Posterior vena cava (tissue), 2 donors: ENCODE measurements around the gene PXK. TPM values are rescaled to one million over a fixed set of nuclear protein-coding genes. Genes with fewer than 3 reads are reported as not detected.
A peak's percentile ranks its signal among the peaks of the same experiment; 100 is the strongest.
"Not testable (repeated sequence)": the region's sequence is repeated elsewhere in the genome, so short reads cannot be mapped to it uniquely, and the experiment has no call there.

Experiments
- DNase-seq: peaks from one replicate; pipeline ENCODE4 v3.0.0-alpha.2; 2020; ENCODE audit warnings: low spot score
- intact Hi-C, 2 donors: fragments of 100-400 bp; cut with DNase I; formaldehyde crosslinking; loops; one replicate each; pipeline versions ENCODE4 v1.14.1 to v1.14.2; 2022 to 2023
- long read RNA-seq, 2 donors: library from polyadenylated mRNA; unstranded; transcript quantifications; one replicate each; pipeline ENCODE4 v2.0.0, GENCODE V29; 2020 to 2021
- total RNA-seq, 2 donors: library from RNA; stranded (reverse); fragmentation: NEBNext Ultra II Directional; extraction: Animal tissue kit (Norgen Biotek cat#: 25700); gene quantifications; one replicate each; pipeline ENCODE4 v1.2.1, GENCODE V29; 2021
- donor health status: DM: yes; HTN: yes; CAD: no.
- donor health status: DM: yes; HTN: yes; CAD: no.

PXK gene
- total RNA-seq: 10 to 100 TPM; 22.5 to 24.8 TPM
- long read RNA-seq, donor 1, partial matches to known transcripts: 7 of 16 reads
- long read RNA-seq, donor 1, other reads (novel, unspliced or antisense): 4 of 16 reads
- long read RNA-seq, donor 2, partial matches to known transcripts: 51 of 55 reads
- long read RNA-seq, donor 2, other reads (novel, unspliced or antisense): 4 of 55 reads

GRCh38 chr3:58332575-58333188 is at the start of gene PXK:
Gene PXK, plus strand, starts transcription at chr3:58332892. Its CDS starts 97 bp downstream, at chr3:58332989.
- intact Hi-C loops: loop anchor here (5.0 to 10.0 kb wide), 2 partner anchors 160 to 202 kb away; partner anchors contain the start of genes ACOX2 (in 2 of the 2) and KCTD6 (in 1 of the 2)
- DNase-seq: peak; percentile 96

- DNase-seq: no peak
- intact Hi-C loops: no loop called here
These were observed 47.4 kb upstream of the PXK start for GRCh38 chr3:58285334-58285733.

GRCh38 chr3:58287354-58287753 is 45.3 kb upstream of the PXK start:
- no peak for DNase-seq
- intact Hi-C loops: loop anchor here in 1 of 2 donors (2.0 kb wide), 1 partner anchor 15 kb away; no protein-coding TSS in a partner anchor

- intact Hi-C loops: no loop called here
- DNase-seq: no peak
These were observed 44.5 kb upstream of the PXK start for GRCh38 chr3:58288011-58288728.

- DNase-seq, intact Hi-C loops: not testable (repeated sequence)
These were observed 43.6 kb upstream of the PXK start for GRCh38 chr3:58288964-58289613.

GRCh38 chr3:58290446-58290845 is 42.2 kb upstream of the PXK start:
- DNase-seq, intact Hi-C loops: not testable (repeated sequence)

GRCh38 chr3:58291671-58292338 is 40.9 kb upstream of the PXK start:
- DNase-seq: no peak
- intact Hi-C loops: no loop called here

GRCh38 chr3:58292866-58293265 is 39.8 kb upstream of the PXK start:
- DNase-seq: no peak
- intact Hi-C loops: no loop called here

- no peak for DNase-seq
- intact Hi-C loops: no loop called here
These were observed 39.2 kb upstream of the PXK start for GRCh38 chr3:58293516-58293915.

GRCh38 chr3:58296269-58296668 is 36.4 kb upstream of the PXK start:
- intact Hi-C loops: loop anchor here (5.0 kb wide), 2 partner anchors 109 to 114 kb away; no protein-coding TSS in a partner anchor
- DNase-seq: no peak

- intact Hi-C loops: loop anchor here (5.0 kb wide), 2 partner anchors 110 to 115 kb away; no protein-coding TSS in a partner anchor
- DNase-seq: no peak
These were observed 35.8 kb upstream of the PXK start for GRCh38 chr3:58296843-58297242.

GRCh38 chr3:58298190-58298589 is 34.5 kb upstream of the PXK start:
- intact Hi-C loops: loop anchor here (5.0 kb wide), 2 partner anchors 111 to 116 kb away; no protein-coding TSS in a partner anchor
- no peak for DNase-seq

- DNase-seq: no peak
- intact Hi-C loops: loop anchor here (5.0 kb wide), 2 partner anchors 112 to 117 kb away; no protein-coding TSS in a partner anchor
These were observed 33.6 kb upstream of the PXK start for GRCh38 chr3:58299075-58299474.

GRCh38 chr3:58299839-58300516 is 32.7 kb upstream of the PXK start:
- intact Hi-C loops: loop anchor here (5.0 kb wide), 2 partner anchors 113 to 118 kb away; no protein-coding TSS in a partner anchor
- no peak for DNase-seq

GRCh38 chr3:58305882-58306711 is 26.6 kb upstream of the PXK start, which contains the start of the genes HTD2 and RPP14:
Gene HTD2, plus strand, starts transcription at chr3:58306520. Its CDS starts 11,094 bp downstream, at chr3:58317614.
Gene RPP14, plus strand, starts transcription at chr3:58306245. Its CDS starts 4,085 bp downstream, at chr3:58310330.
- intact Hi-C loops: no loop called here
- DNase-seq: peak; percentile 100

GRCh38 chr3:58307639-58308215 is 25.0 kb upstream of the PXK start:
- intact Hi-C loops: no loop called here
- DNase-seq: no peak

GRCh38 chr3:58308728-58309127 is 24.0 kb upstream of the PXK start:
- intact Hi-C loops: no loop called here
- no peak for DNase-seq
